Stimulated activated CD8-positive, alpha-beta memory T cell treated with anti-CD3 and anti-CD28 coated beads, Interleukin-15, amount 100 ng/mL, for 48 hours (primary cell): ENCODE data around the gene MYCBPAP.

Source experiments
- DNase-seq, 2 donors: peaks; one replicate each; pipeline ENCODE4 v3.0.0-alpha.2; 2020; ENCODE audit warnings: low read depth in 2 of 2

MYCBPAP gene

DNA sequence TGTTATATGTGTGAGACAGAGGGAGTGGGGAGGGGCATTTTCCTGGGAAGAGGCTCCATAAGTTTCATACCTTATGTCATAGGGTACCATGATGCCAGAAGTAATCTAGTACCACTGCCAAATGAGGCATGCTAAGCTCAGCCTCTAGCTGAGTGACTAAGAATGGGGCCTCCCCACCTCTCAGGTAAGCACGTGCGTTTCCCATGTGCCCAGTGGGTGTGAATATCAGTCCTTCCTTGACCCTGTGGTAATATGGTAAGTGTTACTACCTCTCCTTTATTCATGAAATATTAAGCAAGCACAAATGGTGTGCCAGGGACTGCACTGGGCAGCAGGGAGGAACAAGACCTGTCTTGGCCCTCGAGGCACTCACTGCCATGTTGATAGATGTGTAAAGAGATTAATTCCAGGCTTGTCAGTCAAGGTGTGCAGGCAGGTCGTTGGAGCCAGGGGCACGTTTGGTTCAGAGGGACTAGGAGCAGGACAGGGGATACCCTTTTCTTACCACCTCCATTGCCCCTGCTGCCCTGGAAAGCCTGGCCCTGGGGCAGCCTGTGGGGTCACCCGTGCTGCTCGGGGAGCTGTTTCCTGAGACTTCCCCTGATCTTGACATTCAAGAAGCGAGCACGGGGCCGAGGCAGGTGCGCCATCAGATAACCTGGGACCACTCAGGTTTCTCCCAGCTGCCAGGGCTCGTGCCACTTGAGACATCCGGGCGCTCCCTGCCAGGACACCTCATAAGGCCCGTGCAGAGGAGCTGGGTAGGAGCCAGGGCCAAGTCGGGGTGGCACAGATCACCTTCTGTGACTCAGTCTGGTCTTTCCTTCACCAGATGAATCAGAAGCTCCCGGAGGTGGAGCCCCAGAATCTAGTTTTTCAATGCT, 20.8 kb upstream of the MYCBPAP start:
- DNase-seq = no peak

DNA sequence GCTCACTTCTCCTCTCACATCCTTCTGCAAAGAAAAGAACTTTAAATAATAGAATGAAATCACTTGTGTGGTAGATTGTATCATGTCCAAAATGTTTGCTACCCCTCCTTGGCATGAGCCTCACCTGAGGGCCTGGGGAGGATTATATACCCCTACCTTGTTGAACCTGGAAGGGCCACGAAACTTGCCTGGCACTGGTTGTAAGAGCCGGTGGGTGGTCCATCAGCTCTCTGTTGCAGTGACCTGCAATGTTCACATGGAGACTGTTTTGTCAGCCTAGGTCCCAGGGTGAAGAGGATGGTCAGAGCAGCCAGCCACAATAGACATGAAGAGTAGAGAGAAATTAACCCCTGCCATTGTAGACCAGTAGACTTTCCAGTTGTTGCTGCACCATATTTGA, 19.4 kb upstream of the MYCBPAP start:
- DNase-seq = no peak

DNA sequence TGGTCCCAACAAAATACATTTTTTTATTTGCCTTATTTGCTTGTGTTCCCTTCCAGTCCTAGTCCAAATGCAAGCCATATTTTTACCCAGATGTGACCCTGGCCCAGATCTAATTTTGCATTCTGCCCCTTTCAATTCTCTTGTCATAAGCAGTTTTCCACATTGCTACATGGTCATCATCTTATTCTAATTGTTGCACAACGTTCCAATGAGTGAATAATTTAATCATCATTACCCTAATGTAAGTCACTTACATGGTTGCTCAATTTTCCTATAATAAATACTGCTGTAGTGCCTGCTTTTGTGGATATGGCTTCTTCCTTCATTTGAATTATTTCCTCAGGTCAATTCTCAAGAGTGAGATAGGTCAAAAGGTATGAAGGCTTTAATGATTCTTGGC, 16.7 kb upstream of the MYCBPAP start:
- no peak for DNase-seq

- DNase-seq = no peak
Measured at GRCh38 chr17:50492214-50492613, 16.0 kb upstream of the MYCBPAP start.

- DNase-seq = no peak
Measured at GRCh38 chr17:50493744-50494143, 14.5 kb upstream of the MYCBPAP start.

DNA sequence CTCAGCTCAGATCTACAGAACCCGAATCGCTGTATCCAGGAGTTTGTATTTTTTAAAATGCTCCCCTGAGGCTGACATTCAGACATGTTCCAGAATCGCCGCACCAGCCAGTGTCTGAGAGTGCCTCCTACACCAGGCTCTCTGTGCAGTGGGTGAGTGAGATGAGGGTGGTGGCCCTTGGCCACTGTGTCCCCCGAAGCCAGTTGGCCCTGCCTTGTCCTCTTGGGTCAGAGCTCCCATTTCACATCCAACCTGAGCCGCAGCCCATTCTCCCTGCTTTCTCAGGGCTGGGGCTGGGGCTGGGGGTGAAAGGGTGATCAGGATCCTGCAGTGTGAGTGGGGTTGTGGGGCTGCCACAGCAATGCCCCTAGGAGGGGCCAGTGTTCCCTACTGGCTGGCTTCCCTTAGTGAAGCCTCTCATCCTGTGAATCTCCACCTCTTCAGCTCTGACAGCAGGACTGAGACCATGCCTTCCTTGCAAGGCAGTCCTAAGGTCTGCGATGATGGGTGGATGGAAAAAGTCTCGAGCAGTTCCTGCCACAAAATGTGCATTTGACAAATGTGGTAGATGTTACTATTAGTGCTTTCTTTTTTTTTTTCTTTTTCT, 12.9 kb upstream of the MYCBPAP start:
- DNase-seq = no peak

DNA sequence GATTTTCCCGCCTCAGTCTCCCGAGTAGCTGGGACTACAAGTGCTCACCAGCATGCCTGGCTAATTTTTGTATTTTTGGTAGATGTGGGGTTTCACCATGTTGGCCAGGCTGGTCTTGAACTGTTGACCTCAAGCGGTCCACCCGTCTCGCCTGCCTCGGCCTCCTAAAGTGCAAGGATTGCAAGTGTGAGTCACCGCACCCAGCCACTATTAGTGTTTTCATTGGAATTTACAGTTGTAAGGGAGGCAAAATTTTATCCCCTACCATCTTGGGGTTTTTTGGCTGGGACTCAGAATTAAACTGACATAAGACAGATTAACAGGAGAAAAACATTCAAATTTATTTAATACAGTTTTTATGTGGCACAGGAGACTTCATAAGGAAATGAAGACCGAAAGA, 12.3 kb upstream of the MYCBPAP start:
- DNase-seq = no peak

GRCh38 chr17:50498021-50498874, 10.0 kb upstream of the MYCBPAP start:
- DNase-seq = no peak

DNA sequence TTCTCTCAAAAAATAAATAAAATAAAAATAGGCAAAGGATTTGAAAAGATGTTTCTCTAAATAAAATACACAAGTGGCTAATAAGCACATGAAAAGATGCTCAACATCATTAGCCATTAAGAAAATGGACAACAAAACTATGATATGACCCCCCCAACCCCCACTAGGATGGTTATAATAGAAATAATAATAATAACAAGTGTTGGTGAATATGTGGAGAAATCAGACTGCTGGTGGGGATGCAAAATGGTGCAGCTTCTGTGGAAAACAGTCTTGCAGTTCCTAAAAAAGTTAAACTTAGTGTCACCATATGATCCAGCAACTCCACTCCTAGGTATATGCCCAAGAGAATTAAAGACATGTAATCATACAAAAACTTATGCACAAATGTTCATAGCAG, 9.0 kb upstream of the MYCBPAP start:
- no peak for DNase-seq

DNA sequence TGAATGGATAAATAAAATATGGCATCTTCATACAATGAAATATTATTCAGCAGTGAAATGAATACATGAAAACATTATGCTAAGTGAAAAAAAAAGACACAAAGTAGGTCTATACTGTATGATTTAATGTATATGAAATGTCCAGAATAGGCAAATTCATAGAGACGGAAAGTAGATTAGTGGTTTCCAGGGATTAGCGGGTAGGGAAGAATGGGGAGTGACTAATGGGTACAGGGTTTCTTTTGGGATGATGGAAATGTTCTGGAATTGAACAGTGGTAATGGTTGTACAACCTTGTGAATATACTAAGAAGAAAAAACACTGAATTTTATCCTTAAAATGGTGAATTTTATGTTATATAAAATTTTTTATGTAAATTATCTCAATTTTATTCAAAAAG, 8.5 kb upstream of the MYCBPAP start:
- DNase-seq = no peak

DNA sequence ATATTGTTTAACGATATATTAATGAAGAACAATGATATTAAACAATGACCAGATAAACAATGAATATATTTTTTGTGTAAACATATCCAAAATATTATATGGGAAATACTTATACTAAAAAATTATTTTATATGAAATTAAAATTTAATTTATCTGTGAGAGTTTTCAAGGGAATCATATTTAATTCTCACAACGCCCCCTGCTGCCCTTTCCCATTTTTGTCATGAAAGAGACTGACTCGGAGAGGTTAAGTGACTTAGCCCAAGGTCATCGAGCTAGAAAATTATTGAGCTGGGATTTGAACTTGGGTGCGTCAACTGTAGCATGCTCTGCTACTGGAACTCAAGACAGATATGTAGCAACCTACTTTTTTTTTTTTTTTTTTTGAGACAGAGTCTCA, 7.2 kb upstream of the MYCBPAP start:
- DNase-seq = no peak

DNA sequence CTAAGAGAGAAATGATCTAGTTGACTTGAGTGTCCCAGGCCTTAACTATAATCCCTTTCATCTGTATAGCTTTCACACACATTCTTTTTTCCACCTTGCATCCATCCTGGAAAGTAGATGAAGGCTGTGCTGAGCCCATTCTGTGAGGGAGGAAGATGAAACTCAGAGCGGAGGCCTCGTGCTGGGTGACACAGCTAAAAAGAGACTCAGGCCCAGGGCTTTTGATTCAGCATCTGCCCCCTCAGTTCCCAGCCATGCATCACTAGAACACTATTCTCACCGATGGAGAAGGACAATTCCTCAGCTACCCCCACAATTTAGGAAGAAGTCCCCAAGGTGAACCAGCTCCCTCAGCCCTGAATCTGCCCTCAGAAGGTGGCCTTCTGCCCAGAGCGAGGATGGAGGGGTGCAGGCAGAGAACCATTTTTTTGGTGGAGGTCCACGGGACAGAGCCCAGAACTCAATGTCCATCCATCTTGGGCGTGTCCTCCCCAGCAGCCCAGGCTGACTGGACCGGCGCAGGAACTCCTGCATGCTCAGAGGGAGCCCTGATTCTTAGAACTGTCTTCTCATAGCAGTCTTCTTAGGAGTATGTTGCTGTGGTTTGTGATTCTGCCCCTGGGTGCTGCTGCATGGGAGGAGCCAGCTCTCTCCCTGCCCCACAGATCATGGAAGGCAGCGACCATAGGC, 5.8 kb upstream of the MYCBPAP start:
- no peak for DNase-seq

DNA sequence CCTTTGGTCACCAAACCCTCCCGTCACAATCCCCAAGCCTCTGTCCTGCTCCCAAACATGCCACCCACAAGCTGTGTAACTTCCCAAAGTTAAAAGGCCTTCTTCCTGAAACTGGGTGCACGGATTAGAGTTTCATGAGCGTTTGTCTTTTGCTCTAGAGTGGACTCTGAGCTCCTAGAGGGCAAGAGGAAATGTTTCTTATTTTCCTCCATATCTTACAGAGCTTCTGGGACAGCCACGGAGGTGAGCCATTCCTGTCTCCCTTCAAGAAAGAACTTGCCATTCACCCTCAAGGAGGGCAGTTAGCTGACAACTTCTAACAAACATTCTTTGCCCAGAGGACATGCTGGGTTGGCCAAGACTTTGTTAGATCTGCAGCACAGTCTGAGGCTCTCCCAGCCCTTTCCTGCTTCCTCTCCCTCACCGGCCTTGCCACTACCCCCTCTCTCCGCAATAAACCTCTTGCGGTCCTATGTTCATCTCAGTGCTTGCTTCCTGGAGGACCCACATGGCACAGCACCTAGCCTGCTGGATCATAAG, 2.6 kb upstream of the MYCBPAP start:
- DNase-seq = no peak

GRCh38 chr17:50506298-50506697, 1.9 kb upstream of the MYCBPAP start:
- DNase-seq = no peak

GRCh38 chr17:50508573-50509460, 578 bp downstream of the MYCBPAP start:
- DNase-seq = no peak

DNA sequence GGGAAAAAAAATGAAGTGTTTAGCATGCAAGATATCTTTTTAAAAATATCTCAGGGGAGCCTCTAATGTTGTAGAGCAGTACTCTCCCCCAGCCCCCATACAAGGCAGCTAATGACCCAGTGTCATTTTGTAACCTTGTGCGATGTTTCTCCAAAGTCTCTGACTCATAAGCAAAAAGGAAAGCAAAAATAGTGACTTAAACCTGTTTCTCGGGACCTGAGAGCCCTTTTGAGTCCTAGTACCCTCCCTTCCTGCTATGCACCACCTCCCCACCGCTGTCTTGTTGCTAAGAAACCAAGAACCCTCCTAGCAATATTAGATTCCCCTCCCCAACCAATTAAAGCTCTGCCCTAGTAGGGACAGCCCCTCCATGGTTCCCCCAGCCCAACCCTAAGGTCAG, 2.8 kb downstream of the MYCBPAP start:
- peak in 1 of 2 donors; percentile 32 for DNase-seq

DNA sequence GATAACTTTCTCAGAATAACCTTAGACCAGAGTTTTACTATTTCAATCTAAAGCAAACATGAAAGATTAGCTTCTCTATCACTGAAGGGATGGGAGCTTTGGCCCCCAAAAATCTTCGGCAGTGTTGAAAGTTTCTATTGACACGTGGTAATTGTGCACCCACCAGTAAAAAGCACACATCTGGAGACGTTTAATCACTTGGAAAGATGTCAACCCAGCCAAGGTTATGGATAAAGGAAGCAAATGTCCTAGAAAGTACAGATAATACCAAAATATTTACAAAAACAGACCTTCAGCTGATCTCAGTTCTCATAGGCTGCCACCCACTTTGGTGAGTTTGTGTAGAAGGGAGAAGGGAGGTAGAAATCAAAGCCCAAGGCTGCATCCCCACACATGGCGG, 5.3 kb downstream of the MYCBPAP start:
- DNase-seq = no peak

GRCh38 chr17:50514388-50514787, 6.1 kb downstream of the MYCBPAP start:
- no peak for DNase-seq

- DNase-seq = no peak
Measured at GRCh38 chr17:50514936-50515702, 6.9 kb downstream of the MYCBPAP start.

GRCh38 chr17:50517011-50517410, 8.8 kb downstream of the MYCBPAP start:
- no peak for DNase-seq
